ENCODE results near the gene COG5.

DNA sequence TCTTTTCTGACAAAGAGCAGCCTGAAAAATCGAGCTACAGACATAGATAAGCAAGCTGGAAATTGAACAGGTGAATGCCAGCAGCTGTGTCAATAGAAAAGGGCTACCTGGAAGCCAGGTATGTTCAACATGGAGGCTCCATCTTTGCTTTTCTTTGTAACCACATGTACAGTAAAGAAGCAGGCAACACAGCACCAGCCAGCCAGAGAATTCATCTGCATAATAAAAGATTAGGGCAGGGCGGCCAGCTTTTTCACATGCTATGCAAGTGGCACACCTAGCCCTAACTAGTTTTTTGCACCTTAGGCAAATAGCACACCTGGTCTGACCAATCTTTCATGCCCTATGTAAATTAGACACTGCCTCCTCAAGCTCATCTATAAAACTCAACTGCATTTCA is 25.7 kb downstream of the COG5 start:
- TF ChIP-seq, protein P1, sequence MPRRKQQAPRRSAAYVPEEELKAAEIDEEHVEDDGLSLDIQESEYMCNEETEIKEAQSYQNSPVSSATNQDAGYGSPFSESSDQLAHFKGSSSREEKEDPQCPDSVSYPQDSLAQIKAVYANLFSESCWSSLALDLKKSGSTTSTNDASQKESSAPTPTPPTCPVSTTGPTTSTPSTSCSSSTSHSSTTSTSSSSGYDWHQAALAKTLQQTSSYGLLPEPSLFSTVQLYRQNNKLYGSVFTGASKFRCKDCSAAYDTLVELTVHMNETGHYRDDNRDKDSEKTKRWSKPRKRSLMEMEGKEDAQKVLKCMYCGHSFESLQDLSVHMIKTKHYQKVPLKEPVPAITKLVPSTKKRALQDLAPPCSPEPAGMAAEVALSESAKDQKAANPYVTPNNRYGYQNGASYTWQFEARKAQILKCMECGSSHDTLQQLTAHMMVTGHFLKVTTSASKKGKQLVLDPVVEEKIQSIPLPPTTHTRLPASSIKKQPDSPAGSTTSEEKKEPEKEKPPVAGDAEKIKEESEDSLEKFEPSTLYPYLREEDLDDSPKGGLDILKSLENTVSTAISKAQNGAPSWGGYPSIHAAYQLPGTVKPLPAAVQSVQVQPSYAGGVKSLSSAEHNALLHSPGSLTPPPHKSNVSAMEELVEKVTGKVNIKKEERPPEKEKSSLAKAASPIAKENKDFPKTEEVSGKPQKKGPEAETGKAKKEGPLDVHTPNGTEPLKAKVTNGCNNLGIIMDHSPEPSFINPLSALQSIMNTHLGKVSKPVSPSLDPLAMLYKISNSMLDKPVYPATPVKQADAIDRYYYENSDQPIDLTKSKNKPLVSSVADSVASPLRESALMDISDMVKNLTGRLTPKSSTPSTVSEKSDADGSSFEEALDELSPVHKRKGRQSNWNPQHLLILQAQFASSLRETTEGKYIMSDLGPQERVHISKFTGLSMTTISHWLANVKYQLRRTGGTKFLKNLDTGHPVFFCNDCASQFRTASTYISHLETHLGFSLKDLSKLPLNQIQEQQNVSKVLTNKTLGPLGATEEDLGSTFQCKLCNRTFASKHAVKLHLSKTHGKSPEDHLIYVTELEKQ (tag by site-specific recombination; IDR thresholded peaks at IDR 0.05; ENCODE audit: borderline replicate concordance): no peak
- TF ChIP-seq ZNF114 (tag by site-specific recombination; IDR thresholded peaks at IDR 0.05) (no peak), ZNF133 (tag by site-specific recombination; IDR thresholded peaks at IDR 0.05) (no peak), ZXDB (tag by site-specific recombination; IDR thresholded peaks at IDR 0.05) (no peak), ZSCAN23 (tag by site-specific recombination; IDR thresholded peaks at IDR 0.05) (no peak), ZNF24 (tag by site-specific recombination; IDR thresholded peaks at IDR 0.05) (no peak)
- TF ChIP-seq, protein P2, sequence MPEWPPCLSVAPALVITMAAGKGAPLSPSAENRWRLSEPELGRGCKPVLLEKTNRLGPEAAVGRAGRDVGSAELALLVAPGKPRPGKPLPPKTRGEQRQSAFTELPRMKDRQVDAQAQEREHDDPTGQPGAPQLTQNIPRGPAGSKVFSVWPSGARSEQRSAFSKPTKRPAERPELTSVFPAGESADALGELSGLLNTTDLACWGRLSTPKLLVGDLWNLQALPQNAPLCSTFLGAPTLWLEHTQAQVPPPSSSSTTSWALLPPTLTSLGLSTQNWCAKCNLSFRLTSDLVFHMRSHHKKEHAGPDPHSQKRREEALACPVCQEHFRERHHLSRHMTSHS (tag by site-specific recombination; IDR thresholded peaks at IDR 0.05): no peak
- TF ChIP-seq, protein P3, sequence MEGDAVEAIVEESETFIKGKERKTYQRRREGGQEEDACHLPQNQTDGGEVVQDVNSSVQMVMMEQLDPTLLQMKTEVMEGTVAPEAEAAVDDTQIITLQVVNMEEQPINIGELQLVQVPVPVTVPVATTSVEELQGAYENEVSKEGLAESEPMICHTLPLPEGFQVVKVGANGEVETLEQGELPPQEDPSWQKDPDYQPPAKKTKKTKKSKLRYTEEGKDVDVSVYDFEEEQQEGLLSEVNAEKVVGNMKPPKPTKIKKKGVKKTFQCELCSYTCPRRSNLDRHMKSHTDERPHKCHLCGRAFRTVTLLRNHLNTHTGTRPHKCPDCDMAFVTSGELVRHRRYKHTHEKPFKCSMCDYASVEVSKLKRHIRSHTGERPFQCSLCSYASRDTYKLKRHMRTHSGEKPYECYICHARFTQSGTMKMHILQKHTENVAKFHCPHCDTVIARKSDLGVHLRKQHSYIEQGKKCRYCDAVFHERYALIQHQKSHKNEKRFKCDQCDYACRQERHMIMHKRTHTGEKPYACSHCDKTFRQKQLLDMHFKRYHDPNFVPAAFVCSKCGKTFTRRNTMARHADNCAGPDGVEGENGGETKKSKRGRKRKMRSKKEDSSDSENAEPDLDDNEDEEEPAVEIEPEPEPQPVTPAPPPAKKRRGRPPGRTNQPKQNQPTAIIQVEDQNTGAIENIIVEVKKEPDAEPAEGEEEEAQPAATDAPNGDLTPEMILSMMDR (tag by site-specific recombination; IDR thresholded peaks at IDR 0.05): no peak
- TF ChIP-seq, protein P4, sequence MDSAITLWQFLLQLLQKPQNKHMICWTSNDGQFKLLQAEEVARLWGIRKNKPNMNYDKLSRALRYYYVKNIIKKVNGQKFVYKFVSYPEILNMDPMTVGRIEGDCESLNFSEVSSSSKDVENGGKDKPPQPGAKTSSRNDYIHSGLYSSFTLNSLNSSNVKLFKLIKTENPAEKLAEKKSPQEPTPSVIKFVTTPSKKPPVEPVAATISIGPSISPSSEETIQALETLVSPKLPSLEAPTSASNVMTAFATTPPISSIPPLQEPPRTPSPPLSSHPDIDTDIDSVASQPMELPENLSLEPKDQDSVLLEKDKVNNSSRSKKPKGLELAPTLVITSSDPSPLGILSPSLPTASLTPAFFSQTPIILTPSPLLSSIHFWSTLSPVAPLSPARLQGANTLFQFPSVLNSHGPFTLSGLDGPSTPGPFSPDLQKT (IDR thresholded peaks at IDR 0.05; ENCODE audit: borderline replicate concordance, low read depth, low read length): no peak
- TF ChIP-seq, protein P5, sequence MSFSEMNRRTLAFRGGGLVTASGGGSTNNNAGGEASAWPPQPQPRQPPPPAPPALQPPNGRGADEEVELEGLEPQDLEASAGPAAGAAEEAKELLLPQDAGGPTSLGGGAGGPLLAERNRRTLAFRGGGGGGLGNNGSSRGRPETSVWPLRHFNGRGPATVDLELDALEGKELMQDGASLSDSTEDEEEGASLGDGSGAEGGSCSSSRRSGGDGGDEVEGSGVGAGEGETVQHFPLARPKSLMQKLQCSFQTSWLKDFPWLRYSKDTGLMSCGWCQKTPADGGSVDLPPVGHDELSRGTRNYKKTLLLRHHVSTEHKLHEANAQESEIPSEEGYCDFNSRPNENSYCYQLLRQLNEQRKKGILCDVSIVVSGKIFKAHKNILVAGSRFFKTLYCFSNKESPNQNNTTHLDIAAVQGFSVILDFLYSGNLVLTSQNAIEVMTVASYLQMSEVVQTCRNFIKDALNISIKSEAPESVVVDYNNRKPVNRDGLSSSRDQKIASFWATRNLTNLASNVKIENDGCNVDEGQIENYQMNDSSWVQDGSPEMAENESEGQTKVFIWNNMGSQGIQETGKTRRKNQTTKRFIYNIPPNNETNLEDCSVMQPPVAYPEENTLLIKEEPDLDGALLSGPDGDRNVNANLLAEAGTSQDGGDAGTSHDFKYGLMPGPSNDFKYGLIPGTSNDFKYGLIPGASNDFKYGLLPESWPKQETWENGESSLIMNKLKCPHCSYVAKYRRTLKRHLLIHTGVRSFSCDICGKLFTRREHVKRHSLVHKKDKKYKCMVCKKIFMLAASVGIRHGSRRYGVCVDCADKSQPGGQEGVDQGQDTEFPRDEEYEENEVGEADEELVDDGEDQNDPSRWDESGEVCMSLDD (tag by site-specific recombination; IDR thresholded peaks at IDR 0.05): no peak
- TF ChIP-seq, protein P6, sequence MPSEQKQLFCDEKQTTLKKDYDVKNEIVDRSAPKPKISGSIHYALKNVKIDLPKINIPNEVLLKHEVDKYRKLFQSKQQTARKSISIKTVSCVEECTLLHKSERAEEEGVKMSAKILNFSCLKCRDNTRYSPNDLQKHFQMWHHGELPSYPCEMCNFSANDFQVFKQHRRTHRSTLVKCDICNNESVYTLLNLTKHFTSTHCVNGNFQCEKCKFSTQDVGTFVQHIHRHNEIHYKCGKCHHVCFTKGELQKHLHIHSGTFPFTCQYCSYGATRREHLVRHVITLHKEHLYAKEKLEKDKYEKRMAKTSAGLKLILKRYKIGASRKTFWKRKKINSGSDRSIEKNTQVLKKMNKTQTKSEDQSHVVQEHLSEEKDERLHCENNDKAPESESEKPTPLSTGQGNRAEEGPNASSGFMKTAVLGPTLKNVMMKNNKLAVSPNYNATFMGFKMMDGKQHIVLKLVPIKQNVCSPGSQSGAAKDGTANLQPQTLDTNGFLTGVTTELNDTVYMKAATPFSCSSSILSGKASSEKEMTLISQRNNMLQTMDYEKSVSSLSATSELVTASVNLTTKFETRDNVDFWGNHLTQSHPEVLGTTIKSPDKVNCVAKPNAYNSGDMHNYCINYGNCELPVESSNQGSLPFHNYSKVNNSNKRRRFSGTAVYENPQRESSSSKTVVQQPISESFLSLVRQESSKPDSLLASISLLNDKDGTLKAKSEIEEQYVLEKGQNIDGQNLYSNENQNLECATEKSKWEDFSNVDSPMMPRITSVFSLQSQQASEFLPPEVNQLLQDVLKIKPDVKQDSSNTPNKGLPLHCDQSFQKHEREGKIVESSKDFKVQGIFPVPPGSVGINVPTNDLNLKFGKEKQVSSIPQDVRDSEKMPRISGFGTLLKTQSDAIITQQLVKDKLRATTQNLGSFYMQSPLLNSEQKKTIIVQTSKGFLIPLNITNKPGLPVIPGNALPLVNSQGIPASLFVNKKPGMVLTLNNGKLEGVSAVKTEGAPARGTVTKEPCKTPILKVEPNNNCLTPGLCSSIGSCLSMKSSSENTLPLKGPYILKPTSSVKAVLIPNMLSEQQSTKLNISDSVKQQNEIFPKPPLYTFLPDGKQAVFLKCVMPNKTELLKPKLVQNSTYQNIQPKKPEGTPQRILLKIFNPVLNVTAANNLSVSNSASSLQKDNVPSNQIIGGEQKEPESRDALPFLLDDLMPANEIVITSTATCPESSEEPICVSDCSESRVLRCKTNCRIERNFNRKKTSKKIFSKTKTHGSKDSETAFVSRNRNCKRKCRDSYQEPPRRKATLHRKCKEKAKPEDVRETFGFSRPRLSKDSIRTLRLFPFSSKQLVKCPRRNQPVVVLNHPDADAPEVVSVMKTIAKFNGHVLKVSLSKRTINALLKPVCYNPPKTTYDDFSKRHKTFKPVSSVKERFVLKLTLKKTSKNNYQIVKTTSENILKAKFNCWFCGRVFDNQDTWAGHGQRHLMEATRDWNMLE (tag by site-specific recombination; conservative IDR thresholded peaks at IDR 0.05; ENCODE audit: low read depth): no peak

Data from HEK293 (cell line).